Activated T-helper 1 cell treated with anti-CD3 and anti-CD28 coated beads, Interleukin-12 subunit alpha, Interleukin-12 subunit beta, Interleukin-2, Interleukin-4 antibody, amounts not matched to agents 30 ng/mL and 10 ng/mL and 1 ng/mL, durations not matched to agents 14 hours and 24 hours and 36 hours (primary cell): ENCODE results near the gene TMEM87A. TPM values are rescaled to one million over a fixed set of nuclear protein-coding genes. Genes with fewer than 3 reads are reported as not detected.

Experiments
- DNase-seq: peaks from one replicate; pipeline ENCODE4 v3.0.0; 2021; ENCODE audit warnings: low spot score
- H3K27ac Mint-ChIP-seq: one replicate; pipeline ENCODE4 v1.8.0; 2021; ENCODE audit warnings: mild to moderate bottlenecking, mixed read lengths
- H3K27me3 Mint-ChIP-seq: one replicate; pipeline ENCODE4 v1.8.0; 2022; ENCODE audit warnings: mild to moderate bottlenecking, moderate library complexity, mixed read lengths; ENCODE audit not compliant: insufficient read depth
- H3K36me3 Mint-ChIP-seq: one replicate; pipeline ENCODE4 v1.8.0; 2021; ENCODE audit warnings: low read depth, mixed read lengths
- H3K4me1 Mint-ChIP-seq: one replicate; pipeline ENCODE4 v1.8.0; 2021; ENCODE audit warnings: low read depth, mixed read lengths
- H3K4me3 Mint-ChIP-seq: one replicate; pipeline ENCODE4 v1.8.0; 2021; ENCODE audit warnings: mild to moderate bottlenecking, moderate library complexity, mixed read lengths
- H3K9me3 Mint-ChIP-seq: one replicate; pipeline ENCODE4 v1.8.0; 2021; ENCODE audit warnings: mixed read lengths
- intact Hi-C: fragments of 100-400 bp; cut with micrococcal nuclease; formaldehyde crosslinking; loops from one replicate; pipeline ENCODE4 v1.15.1; 2024
- total RNA-seq: library from RNA; stranded (reverse); gene quantifications from 2 replicates; pipeline ENCODE4 v1.2.3, GENCODE V29; 2022

Gene TMEM87A
- total RNA-seq, 1 donor from 2014 or later, result 42.3 TPM

DNA sequence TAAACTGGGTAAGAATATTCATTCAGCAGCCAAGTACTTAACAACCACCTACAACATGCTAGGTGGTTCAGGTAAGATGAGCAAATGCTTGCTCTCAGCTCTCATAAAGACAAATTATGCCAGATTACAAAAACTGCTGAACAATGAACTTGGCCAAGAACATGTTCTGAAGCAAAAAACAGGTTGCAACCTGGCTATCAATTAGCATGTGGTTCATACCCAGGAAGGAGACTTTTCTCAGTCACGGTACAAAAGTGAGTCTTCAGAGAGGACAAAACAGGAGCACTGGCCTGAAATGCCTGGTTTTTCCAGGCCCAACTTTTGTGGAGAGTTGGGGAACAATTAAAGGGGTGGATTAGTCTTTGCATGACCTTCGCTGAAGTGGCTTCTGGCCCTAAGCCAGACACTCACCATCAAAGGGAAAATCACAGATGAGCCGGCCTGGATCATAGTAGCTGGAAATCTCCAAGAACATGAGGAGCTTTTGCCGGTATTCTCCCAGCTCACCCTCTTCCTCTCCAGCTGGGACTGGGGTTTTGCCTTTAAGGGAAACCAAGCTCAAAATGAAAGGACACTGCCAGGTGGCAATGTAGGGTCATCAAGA is 109.2 kb downstream of the TMEM87A start:
- H3K27me3 Mint-ChIP-seq, result no peaks in the 10 kb centered on the region
- intact Hi-C loops, result no loop called here
- H3K4me3 Mint-ChIP-seq, result no peak overlapping the region
- no peaks in the 10 kb centered on the region for H3K9me3 Mint-ChIP-seq
- H3K36me3 Mint-ChIP-seq, result peaks cover 59% of the 10 kb centered on the region
- H3K27ac Mint-ChIP-seq, result no peak overlapping the region
- H3K4me1 Mint-ChIP-seq, result no peaks in the 10 kb centered on the region
- DNase-seq, result no peak

DNA sequence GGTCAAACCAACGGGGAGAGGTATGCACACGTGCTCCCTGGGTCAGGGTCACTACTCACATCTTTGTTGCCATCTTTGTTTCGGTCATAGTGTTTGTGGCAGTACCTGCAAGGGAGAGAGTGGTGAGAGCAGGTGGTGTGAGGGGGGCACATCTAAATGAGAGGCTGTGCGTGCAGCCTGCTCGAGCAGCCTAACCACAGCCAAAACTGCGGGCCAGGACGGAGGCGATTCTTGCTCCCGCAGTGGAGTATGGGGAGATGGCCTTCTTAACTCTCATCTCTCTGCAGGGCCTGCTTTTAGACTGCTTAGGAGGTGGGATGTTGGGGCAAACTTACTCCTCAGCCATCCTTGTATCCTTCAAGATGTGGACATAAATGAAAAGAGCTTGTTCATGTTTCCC is 109.9 kb downstream of the TMEM87A start:
- Mint-ChIP-seq H3K9me3 (no peaks in the 10 kb centered on the region), H3K4me3 (no peak overlapping the region), H3K4me1 (no peaks in the 10 kb centered on the region), H3K36me3 (peaks cover 60% of the 10 kb centered on the region), H3K27ac (no peak overlapping the region), H3K27me3 (no peaks in the 10 kb centered on the region)
- intact Hi-C loops, result no loop called here
- no peak for DNase-seq

Other genes starting within 250 kb of the TMEM87A start
- not detected in 2 replicates for gene PLA2G4D, start 178.9 kb downstream of the TMEM87A start, total RNA-seq
- gene PLA2G4F, start 116.8 kb downstream of the TMEM87A start, total RNA-seq, result not detected in 2 replicates
- 63.8 and 66.0 TPM in 2 replicates for gene VPS39, start 65.1 kb downstream of the TMEM87A start, total RNA-seq
- gene GANC, start 232 bp downstream of the TMEM87A start, total RNA-seq, result 13.0 and 15.2 TPM in 2 replicates
- gene CAPN3, start 86.1 kb upstream of the TMEM87A start, total RNA-seq, result 1.5 and 1.6 TPM in 2 replicates
- gene ZNF106, start 217.7 kb upstream of the TMEM87A start, total RNA-seq, result 62.8 and 63.9 TPM in 2 replicates
- gene SNAP23, start 222.2 kb upstream of the TMEM87A start, total RNA-seq, result 73.8 and 87.5 TPM in 2 replicates